Measurements from ENCODE around the gene MACROD2. TPM values are rescaled to one million over a fixed set of nuclear protein-coding genes. Genes with fewer than 3 reads are reported as not detected.

Gene MACROD2
- total RNA-seq, 2 donors from 2014 or later: 8.0 to 19.4 TPM

- H3K36me3 ChIP-seq: no peaks in the 10 kb centered on the region
- intact Hi-C loops (cut with DNase I): no loop called here
- no peak overlapping the region for H3K27ac ChIP-seq
- DNase-seq (ENCODE audit: low spot score): no peak
- TF ChIP-seq POLR2A (IDR thresholded peaks at IDR 0.05) (no peak), POLR2AphosphoS5 (IDR thresholded peaks at IDR 0.05) (no peak), CTCF (IDR thresholded peaks at IDR 0.05) (no peak)
- WGBS: 53% methylated on average over 3 of the region's 3 CpGs
- H3K27me3 ChIP-seq (replicated peaks; ENCODE audit: insufficient read depth): no peaks in the 10 kb centered on the region
- H3K9me3 ChIP-seq: no peaks in the 10 kb centered on the region
- no peaks in the 10 kb centered on the region for H3K4me1 ChIP-seq (replicated peaks)
- H3K4me3 ChIP-seq: no peak overlapping the region
Observed at GRCh38 chr20:15784020-15784419, 1788.7 kb downstream of the MACROD2 start.

GRCh38 chr20:15789079-15789478 lies 1793.8 kb downstream of the MACROD2 start:
- Histone ChIP-seq H3K4me3 (no peak overlapping the region), H3K9me3 (no peaks in the 10 kb centered on the region), H3K4me1 (replicated peaks) (no peaks in the 10 kb centered on the region), H3K27me3 (replicated peaks; ENCODE audit: insufficient read depth) (no peaks in the 10 kb centered on the region), H3K27ac (no peak overlapping the region), H3K36me3 (no peaks in the 10 kb centered on the region)
- no peak for DNase-seq (ENCODE audit: low spot score)
- intact Hi-C loops (cut with DNase I): no loop called here
- no peak for TF ChIP-seq CTCF (IDR thresholded peaks at IDR 0.05)
- TF ChIP-seq POLR2A (IDR thresholded peaks at IDR 0.05): no peak
- 46% methylated on average over 4 of the region's 4 CpGs for WGBS

GRCh38 chr20:15792855-15793254 lies 1797.5 kb downstream of the MACROD2 start:
- no peaks in the 10 kb centered on the region for H3K27me3 ChIP-seq (replicated peaks; ENCODE audit: insufficient read depth)
- H3K27ac ChIP-seq: no peak overlapping the region
- DNase-seq (ENCODE audit: low spot score): no peak
- H3K36me3 ChIP-seq: no peaks in the 10 kb centered on the region
- 88% methylated on average over 7 of the region's 7 CpGs for WGBS
- intact Hi-C loops (cut with DNase I): no loop called here
- TF ChIP-seq POLR2A (IDR thresholded peaks at IDR 0.05) (no peak), CTCF (IDR thresholded peaks at IDR 0.05) (no peak), POLR2AphosphoS5 (IDR thresholded peaks at IDR 0.05) (no peak)
- no peaks in the 10 kb centered on the region for H3K4me1 ChIP-seq (replicated peaks)
- no peak overlapping the region for H3K4me3 ChIP-seq
- H3K9me3 ChIP-seq: no peaks in the 10 kb centered on the region

DNA sequence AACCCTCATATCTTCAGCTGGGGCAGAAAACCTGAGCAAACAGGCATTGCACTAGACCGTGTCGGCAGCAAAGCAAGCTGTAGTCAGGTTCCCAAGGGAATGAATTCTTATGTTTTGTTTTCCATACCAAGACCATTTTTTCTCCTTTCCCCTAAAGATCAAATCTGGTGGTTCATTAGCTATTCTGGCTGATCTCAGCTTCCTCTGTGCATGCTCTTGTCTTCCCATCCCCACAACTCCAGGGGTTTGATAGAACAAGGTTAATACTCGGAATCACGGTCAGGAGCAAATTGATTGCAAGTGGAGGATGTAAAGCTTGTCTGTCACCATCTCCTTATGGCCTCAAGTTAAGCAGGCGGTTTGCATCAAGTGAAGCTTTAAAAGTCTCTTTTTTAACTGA lies 1799.1 kb downstream of the MACROD2 start:
- H3K27me3 ChIP-seq (replicated peaks; ENCODE audit: insufficient read depth): no peaks in the 10 kb centered on the region
- intact Hi-C loops (cut with DNase I): no loop called here
- no peak overlapping the region for H3K27ac ChIP-seq
- H3K36me3 ChIP-seq: no peaks in the 10 kb centered on the region
- WGBS: 92% methylated on average over 5 of the region's 5 CpGs
- H3K9me3 ChIP-seq: no peaks in the 10 kb centered on the region
- H3K4me3 ChIP-seq: no peak overlapping the region
- DNase-seq (ENCODE audit: low spot score): no peak
- no peaks in the 10 kb centered on the region for H3K4me1 ChIP-seq (replicated peaks)
- TF ChIP-seq POLR2A (IDR thresholded peaks at IDR 0.05) (no peak), POLR2AphosphoS5 (IDR thresholded peaks at IDR 0.05) (no peak), CTCF (IDR thresholded peaks at IDR 0.05) (no peak)

- WGBS: 96% methylated on average over 10 of the region's 10 CpGs
- no peaks in the 10 kb centered on the region for H3K36me3 ChIP-seq
- H3K9me3 ChIP-seq: no peaks in the 10 kb centered on the region
- H3K4me3 ChIP-seq: no peak overlapping the region
- intact Hi-C loops (cut with DNase I): no loop called here
- DNase-seq (ENCODE audit: low spot score): no peak
- no peak for TF ChIP-seq CTCF (IDR thresholded peaks at IDR 0.05)
- no peak for TF ChIP-seq POLR2A (IDR thresholded peaks at IDR 0.05)
- no peak for TF ChIP-seq POLR2AphosphoS5 (IDR thresholded peaks at IDR 0.05)
- H3K27ac ChIP-seq: no peak overlapping the region
- no peaks in the 10 kb centered on the region for H3K4me1 ChIP-seq (replicated peaks)
- H3K27me3 ChIP-seq (replicated peaks; ENCODE audit: insufficient read depth): no peaks in the 10 kb centered on the region
Observed at GRCh38 chr20:15795305-15796019, 1800.1 kb downstream of the MACROD2 start.
